Measurements from ENCODE around the gene DRAM1. TPM values are rescaled to one million over a fixed set of nuclear protein-coding genes. Genes with fewer than 3 reads are reported as not detected.

Gene DRAM1
- total and polyA plus RNA-seq, 10 of the 15 experiments (the other 5 are each of a cell fraction or from before 2014, with no cell fraction given): 22.4 to 91.5 (median 41.4) TPM

DNA sequence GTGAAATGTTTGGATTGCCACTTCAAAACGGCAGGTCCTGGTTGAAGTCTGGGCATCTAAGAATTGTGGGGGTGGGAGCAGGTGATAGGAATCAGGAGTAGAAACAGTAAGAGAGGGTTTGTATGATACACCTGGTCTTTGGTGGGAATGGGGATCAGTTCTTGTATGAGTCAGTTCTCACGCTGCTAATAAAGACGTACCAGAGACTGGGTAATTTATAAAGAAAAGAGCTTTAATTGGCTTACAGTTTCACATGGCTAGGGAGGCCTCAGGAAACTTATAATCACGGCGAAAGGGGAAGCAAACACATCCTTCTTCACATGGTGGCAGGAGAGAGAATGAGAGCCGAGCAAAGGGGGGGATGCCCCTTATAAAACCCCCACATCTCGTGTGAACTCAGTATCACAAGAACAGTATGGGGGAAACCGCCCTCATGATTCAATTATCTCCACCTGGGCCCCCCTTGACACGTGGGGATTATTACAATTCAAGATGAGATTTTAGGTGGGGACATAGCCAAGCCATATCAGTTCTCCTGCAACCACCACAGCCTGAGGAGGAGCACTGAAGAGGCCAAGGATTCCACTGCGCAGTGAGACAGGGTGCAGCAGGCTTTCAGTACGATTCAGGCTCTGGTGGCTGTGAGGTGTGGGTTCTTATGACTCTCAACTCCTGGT lies 52.1 kb downstream of the DRAM1 start:
- ATAC-seq (peak; percentile 54), FAIRE-seq (peak; percentile 57), DNase-seq (ENCODE audit: low read depth, low spot score) (peak; percentile 82)
- Histone ChIP-seq H3K9me3 (replicated peaks; ENCODE audit: control insufficient read depth, insufficient read depth, low read length) (peaks cover 15% of the 10 kb centered on the region; the same call in 2 of the 3 replicates), H3K79me2 (ENCODE audit: control insufficient read depth, insufficient read depth, low read length) (peaks cover 45% of the 10 kb centered on the region), H3K27me3 (replicated peaks in 1 of 2; ENCODE audit: control insufficient read depth in 2 of 2, insufficient read depth in 2 of 2, low read length in 1 of 2) (no peaks in the 10 kb centered on the region), H3K4me3 (peak overlapping the region; percentile 64; the same call in 1 of the 2 replicates), H3K36me3 (ENCODE audit: control insufficient read depth in 2 of 2, insufficient read depth in 2 of 2, low read length in 1 of 2) (no peaks in the 10 kb centered on the region), H3K9ac (ENCODE audit: control insufficient read depth, insufficient read depth, low read length) (peak overlapping the region; percentile 77), H3K27ac (ENCODE audit: control insufficient read depth, insufficient read depth) (peak overlapping the region; percentile 98), H2AFZ (ENCODE audit: control insufficient read depth, low read depth, low read length) (peak overlapping the region; percentile 51), H3K4me1 (ENCODE audit: control insufficient read depth, insufficient read depth, low read length) (peaks cover 41% of the 10 kb centered on the region), H3K4me2 (ENCODE audit: control insufficient read depth, insufficient read depth) (peak overlapping the region; percentile 94), H4K20me1 (ENCODE audit: control insufficient read depth, insufficient read depth) (no peaks in the 10 kb centered on the region)
- intact Hi-C loops (cut with micrococcal nuclease; ENCODE audit: unreplicated experiment): loop anchor here (5.0 kb wide), 3 partner anchors 157 to 798 kb away; partner anchors contain the start of genes NUP37 and PARPBP
- in situ Hi-C loops (cut with MboI): loop anchor here (5.0 to 25.0 kb wide), 4 partner anchors 553 to 1608 kb away; partner anchors contain the start of gene IGF1
- 13% methylated on average over 11 of the region's 11 CpGs for WGBS (ENCODE audit: insufficient coverage, insufficient replicate concordance, low lambda C conversion rate, missing lambda C conversion rate)
- BruUV-seq (replicated peaks): no TSS peak
- ChIA-PET POLR2A (interaction anchor here (1.0 to 3.1 kb wide), 3 partner anchors 11 to 43 kb away, joined by 3 to 13 read pairs (median 4); no protein-coding TSS in a partner anchor), SMC1A (ENCODE audit: uncharacterized antibody, unreplicated experiment) (interaction anchor here (1.0 to 1.7 kb wide), 4 partner anchors 8 to 105 kb away, joined by 3 to 15 read pairs (median 4); no protein-coding TSS in a partner anchor), RAD21 (ENCODE audit: unreplicated experiment) (interaction anchor here (1.0 to 1.3 kb wide), 5 partner anchors 12 to 156 kb away, joined by 3 to 4 read pairs (median 3); no protein-coding TSS in a partner anchor), CTCF (interaction anchor here (1.4 to 1.8 kb wide), 2 partner anchors 10 to 549 kb away, joined by 3 to 8 read pairs; no protein-coding TSS in a partner anchor)
- peak; percentile 96 for TF ChIP-seq CBX5 (IDR thresholded peaks at IDR 0.05; ENCODE audit: low read depth)
- TF ChIP-seq, protein P1, sequence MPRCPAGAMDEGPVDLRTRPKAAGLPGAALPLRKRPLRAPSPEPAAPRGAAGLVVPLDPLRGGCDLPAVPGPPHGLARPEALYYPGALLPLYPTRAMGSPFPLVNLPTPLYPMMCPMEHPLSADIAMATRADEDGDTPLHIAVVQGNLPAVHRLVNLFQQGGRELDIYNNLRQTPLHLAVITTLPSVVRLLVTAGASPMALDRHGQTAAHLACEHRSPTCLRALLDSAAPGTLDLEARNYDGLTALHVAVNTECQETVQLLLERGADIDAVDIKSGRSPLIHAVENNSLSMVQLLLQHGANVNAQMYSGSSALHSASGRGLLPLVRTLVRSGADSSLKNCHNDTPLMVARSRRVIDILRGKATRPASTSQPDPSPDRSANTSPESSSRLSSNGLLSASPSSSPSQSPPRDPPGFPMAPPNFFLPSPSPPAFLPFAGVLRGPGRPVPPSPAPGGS (IDR thresholded peaks at IDR 0.05; ENCODE audit: borderline replicate concordance, insufficient read depth, low read depth, low read length, poor library complexity, severe bottlenecking): peak; percentile 98
- TF ChIP-seq CHD4 (IDR thresholded peaks at IDR 0.05): no peak
- no peak for TF ChIP-seq RCOR1 (conservative IDR thresholded peaks at IDR 0.05; ENCODE audit: low read depth, low read length)
- no peak for TF ChIP-seq SP1 (IDR thresholded peaks at IDR 0.05; ENCODE audit: low read depth, low read length)
- peak; percentile 61; the same call in 1 of the 2 replicates for TF ChIP-seq TCF7 (IDR thresholded peaks at IDR 0.05; ENCODE audit: borderline replicate concordance)
- TF ChIP-seq, protein P2, sequence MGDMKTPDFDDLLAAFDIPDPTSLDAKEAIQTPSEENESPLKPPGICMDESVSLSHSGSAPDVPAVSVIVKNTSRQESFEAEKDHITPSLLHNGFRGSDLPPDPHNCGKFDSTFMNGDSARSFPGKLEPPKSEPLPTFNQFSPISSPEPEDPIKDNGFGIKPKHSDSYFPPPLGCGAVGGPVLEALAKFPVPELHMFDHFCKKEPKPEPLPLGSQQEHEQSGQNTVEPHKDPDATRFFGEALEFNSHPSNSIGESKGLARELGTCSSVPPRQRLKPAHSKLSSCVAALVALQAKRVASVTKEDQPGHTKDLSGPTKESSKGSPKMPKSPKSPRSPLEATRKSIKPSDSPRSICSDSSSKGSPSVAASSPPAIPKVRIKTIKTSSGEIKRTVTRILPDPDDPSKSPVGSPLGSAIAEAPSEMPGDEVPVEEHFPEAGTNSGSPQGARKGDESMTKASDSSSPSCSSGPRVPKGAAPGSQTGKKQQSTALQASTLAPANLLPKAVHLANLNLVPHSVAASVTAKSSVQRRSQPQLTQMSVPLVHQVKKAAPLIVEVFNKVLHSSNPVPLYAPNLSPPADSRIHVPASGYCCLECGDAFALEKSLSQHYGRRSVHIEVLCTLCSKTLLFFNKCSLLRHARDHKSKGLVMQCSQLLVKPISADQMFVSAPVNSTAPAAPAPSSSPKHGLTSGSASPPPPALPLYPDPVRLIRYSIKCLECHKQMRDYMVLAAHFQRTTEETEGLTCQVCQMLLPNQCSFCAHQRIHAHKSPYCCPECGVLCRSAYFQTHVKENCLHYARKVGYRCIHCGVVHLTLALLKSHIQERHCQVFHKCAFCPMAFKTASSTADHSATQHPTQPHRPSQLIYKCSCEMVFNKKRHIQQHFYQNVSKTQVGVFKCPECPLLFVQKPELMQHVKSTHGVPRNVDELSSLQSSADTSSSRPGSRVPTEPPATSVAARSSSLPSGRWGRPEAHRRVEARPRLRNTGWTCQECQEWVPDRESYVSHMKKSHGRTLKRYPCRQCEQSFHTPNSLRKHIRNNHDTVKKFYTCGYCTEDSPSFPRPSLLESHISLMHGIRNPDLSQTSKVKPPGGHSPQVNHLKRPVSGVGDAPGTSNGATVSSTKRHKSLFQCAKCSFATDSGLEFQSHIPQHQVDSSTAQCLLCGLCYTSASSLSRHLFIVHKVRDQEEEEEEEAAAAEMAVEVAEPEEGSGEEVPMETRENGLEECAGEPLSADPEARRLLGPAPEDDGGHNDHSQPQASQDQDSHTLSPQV (IDR thresholded peaks at IDR 0.05): no peak
- TF ChIP-seq CREB1 (IDR thresholded peaks at IDR 0.05; ENCODE audit: low read depth): peak; percentile 59
- no peak; the same call in 1 of the 2 replicates for TF ChIP-seq ZNF24 (IDR thresholded peaks at IDR 0.05)
- peak; percentile 83 for TF ChIP-seq KLF5 (IDR thresholded peaks at IDR 0.05; ENCODE audit: partially characterized antibody)
- 0 out of 2 replicates have a peak, but pooled peaks have one; percentile 17 for TF ChIP-seq LARP7 (IDR thresholded peaks at IDR 0.05)
- peak; percentile 80; the same call in 1 of the 2 replicates for TF ChIP-seq TCF3 (IDR thresholded peaks at IDR 0.05; ENCODE audit: borderline replicate concordance, insufficient read depth, low read depth, low read length)
- TF ChIP-seq SIN3A (IDR thresholded peaks at IDR 0.05; ENCODE audit: low read depth, low read length): no peak
- TF ChIP-seq GABPA (IDR thresholded peaks at IDR 0.05; ENCODE audit: low read depth): peak; percentile 57; the same call in 1 of the 2 replicates
